COLO668 (cell line): ENCODE results near the gene DISC1.
A peak's percentile ranks its signal among the peaks of the same experiment; 100 is the strongest.
"Not testable (repeated sequence)": the region's sequence is repeated elsewhere in the genome, so short reads cannot be mapped to it uniquely, and the experiment has no call there.

Experiments used
- DNase-seq: peaks from one replicate; lab custom pipeline; 2025; ENCODE audit not compliant: unreplicated experiment; lab: John Stamatoyannopoulos, UW

DISC1 gene

DNA sequence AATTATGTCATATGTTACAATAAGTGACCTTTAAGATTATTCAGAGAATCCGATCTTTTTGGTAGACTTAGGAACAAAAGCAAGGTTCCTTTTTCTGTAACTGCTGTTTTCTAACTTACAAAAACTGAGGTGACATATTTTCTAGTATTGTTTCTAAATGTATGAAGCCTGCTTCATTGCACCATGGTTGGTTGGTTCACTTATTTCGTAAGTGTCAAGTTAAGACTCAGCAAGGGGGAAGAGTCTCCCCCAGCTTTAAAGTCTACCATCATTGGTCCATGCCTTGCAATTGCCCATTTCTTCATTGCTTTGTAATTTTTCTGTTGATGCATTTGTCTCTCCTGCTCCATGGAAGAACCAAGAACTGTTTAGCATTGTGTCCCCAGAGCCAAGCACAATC is 136.9 kb downstream of the DISC1 start:
- DNase-seq = no peak

DNA sequence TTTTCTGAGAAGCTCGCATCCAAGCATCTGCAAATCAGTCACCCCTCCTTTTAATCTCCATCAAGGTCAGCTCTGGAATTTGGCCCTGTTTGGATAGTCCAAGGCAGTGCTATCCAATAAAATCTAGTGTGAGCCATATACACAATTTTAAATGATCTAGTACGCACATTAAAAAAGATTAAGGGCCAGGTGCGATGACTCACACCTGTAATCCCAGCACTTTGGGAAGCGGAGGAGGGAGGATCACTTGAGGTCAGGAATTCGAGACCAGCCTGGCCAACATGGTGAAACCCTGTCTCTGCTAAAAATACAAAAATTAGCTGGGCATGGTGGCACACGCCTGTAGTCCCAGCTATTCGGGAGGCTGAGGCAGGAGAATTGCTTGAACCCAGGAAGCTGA is 139.2 kb downstream of the DISC1 start:
- peak; percentile 14 for DNase-seq

DNA sequence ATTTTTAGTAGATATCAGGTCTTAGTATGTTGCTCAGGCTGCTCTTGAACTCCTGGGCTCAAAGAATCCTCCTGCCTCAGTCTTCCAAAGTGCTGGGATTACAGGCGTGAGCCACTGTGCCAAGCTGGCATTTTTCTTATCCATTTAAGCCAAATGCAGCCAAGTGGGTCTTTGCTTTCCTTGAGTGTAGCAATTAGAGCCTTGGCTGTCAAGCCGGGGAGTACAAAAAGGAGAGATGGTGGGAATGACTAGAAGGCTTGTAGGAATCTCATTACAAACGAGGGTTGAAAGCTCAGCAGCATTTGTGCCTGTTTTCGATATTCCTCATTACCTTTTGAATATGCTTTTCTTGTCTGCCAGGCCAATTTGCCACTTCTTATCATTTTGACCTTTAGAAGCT is 140.9 kb downstream of the DISC1 start:
- no peak for DNase-seq

DNA sequence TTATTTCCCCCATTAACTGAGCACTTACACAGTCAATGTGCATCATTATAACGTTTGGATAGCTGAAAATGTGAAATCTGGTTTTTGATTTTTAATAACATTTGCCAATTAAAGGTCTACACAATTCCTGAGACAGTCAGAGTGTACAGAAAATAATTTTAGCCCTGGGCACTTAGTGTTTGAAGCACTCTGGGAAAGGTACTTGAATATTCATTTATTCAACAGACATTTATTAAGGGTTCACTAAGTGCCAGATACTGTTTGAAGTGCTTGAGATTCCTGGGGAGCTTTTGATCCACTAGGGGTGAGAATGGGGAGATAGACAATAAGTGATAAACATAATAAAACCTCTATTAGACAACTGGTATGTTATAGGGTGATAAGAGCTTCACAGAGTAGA is 141.8 kb downstream of the DISC1 start:
- DNase-seq = no peak

DNA sequence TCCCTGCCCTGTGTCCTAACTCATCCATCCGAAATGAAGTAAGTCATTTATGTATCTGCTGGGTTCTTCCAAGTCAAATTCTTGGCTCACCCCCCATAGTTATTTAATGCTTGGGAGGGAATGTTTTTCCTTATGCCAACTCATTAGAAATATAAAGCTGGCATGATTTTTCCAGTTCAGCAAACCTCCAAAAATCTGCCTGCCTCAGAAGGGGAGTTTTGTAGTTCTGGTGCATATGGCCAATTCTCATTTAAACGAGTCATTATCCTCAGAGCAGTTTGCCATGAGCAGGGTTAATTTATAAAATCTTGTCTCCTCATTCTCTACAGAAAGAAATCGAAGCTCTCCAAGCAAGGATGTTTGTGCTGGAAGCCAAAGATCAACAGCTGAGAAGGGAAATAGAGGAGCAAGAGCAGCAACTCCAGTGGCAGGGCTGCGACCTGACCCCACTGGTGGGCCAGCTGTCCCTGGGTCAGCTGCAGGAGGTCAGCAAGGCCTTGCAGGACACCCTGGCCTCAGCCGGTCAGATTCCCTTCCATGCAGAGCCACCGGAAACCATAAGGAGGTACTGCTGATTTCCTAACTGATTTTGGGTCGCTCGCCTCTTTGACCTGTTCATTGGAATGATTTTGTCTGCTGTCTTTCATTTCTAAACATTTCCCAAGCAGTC is 144.1 kb downstream of the DISC1 start:
- DNase-seq = no peak

DNA sequence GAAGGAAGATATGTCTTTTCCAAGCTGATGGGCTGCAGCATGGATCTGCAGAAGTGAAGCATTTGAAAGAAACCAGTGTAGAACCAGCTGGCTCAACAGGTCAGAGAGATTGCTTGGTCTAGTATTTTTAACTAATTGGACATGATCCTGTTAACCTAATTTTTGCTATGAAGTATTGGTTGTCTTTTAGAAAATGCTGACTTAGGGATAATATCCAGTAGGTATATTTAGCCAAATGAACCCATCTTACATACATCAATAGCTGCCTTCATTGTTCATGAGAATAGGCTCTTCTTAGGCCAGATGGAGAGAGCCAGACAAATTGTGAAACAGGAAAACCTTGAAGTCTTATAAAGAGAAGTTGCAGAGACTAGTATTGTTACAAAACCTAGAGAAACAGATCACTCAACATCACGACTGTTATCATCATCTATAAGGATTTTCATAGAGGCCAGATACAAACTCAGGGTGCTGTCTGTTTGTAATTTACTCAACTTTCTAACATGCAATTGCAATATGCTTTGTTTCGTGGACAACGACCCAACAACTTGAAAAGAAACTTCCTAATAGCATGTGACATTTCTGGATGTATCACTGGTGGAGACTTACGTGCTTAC is 148.2 kb downstream of the DISC1 start:
- DNase-seq = no peak

DNA sequence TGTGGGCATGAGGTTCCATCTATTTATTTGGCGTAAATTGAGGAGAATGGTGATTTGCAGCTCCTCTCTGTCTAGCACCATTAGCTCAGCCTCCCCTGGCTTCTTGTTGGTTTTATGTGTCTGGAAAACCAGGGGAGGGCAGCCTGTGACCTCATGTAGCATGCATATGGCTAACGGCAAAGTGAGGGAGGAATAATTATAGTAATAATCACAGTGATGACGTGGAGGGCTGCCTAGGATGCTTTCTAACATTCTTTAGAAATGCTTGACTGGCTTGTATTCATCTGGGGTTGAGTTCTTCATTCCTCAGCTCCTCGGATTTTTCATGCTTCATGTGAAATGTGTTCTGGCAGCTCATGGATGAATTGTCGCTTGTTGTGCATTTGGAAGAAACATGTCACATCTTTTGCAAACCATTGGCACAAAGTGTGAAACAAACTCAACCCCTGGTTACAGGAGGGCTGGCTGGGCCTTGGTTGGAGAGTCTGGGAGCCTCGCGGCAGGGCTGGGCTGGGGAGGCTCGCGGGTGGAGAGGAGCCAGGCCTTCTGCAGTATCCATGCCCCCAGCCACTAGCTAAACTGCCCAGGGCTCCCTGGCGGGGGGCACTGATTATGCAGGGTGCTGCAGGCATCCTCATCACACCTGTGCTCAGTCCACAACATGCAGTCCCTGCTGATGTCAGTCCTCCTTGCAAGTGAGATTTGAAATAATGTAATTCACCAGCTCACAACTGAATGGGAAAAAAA is 149.6 kb downstream of the DISC1 start:
- DNase-seq = no peak

DNA sequence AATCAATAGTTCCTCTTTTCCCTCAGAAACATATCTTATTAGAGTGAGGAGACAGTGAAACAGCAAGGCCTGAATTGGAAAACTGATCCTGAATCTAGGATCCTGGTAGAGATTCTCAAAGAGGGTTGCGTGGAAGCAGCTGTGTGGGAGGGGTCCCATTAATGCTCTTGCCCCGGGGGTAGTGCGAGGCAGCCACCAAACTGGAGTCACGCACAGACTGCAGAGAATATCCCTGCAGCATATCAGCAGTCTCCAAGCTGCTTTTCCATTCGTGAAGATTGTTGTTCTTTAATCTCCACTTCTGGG is 150.1 kb downstream of the DISC1 start:
- no peak for DNase-seq

DNA sequence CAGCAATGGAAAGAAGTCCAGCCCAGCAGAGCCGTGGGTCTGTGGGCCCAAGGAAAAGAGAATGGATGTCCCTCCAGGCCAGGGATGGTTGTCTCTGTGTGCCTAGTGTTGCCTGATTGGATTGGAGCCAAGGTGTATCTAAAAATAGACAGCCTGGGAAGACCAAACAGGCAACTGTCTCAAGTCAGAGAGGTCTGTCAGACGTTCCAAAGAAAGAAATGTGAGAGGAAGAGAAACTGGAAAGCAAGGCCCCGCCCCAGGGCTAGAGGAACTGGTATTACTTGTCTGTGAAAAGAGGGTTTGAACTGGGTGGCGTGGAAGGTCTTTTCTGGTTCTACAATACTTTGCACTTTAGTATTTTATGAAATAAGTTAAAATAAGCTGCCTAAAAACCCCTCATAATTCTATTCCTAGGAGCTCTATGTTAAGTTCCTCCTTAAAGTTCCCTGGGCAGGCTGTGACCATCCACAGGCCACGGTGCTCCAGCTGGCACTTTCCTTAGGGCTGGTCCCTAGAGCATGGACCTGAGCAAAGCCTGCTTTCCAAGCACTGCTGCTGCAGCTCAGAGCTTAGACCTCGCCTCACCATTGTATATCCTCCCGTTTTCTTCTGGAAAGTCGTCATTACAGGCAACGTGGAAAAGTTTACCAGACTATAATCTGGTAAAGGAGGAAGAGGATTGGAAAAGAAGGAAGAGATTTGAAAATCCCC is 151.6 kb downstream of the DISC1 start:
- no peak for DNase-seq

DNA sequence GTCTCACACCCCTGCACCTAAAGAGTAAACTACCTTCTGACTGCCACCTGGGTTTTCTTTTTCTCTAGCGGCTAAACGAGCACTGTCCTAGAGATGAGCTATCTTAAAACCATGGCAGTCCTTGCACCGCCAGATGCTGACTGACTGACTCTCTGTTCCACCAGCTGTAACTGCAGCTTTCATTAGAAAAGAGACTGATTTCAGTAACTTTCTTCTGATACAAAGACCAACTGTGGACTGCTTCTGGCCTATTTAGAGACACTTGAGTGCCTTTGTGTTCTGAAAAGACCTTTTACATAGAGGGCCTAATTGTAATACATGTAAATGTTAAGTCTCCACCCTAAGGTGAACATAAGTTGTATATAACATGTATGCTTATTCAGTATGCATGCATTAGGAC is 152.5 kb downstream of the DISC1 start:
- no peak for DNase-seq

DNA sequence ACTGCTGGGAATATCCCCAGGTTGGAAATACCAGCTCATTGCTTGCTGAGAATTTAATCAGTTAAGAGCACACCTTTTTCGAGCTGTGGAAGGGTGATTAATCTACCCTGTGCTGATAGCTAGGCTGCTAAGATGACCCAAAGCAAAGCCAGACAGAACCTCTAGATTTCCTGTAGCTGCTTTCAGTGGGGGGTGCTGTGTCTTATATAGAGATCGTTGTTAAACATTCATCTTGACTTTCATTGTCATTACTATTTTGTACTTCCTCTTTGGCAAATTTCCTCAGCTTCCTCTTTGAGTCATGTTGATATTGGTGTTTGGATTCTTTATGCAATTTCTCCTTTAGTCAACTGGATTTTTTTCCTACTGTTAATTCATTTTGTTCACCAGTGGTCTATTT is 155.3 kb downstream of the DISC1 start:
- no peak for DNase-seq

DNA sequence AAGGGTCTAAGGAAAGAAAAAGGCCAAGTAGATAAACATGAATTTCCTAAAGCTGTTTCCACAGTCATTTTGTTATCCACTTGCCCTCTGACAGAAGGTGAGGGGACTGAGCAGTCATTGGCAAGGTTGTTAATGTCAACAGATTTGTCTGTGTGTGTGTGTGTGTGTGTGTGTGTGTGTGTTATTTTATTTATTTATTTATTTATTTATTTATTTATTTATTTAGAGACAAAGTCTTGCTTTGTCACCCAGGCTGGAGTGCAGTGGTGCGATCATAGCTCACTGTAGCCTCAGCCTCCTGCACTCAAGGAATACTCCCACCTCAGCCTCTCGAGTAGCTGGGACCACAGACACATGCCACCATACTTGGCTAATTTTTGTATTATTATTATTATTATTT is 158.5 kb downstream of the DISC1 start:
- not testable (repeated sequence) for DNase-seq

DNA sequence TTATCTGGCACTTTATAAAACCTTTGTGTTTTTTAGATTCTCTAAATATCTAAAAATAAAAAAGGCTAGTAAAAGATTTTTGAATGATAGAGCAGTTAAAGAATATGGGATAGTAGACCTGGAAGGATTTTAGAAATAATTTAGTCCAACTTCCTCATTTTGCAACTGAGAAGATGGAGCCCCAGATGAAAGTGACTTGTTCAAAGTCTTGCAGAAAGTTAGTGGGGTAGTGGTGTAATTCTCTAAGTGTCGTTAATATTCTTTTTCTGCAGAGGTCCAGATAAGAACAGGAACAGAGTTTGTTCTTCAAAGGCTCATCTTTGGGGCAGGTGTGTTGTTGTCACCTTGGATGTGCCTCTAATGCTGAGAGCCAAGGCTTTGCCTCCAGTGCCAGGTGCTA is 159.5 kb downstream of the DISC1 start:
- no peak for DNase-seq

DNA sequence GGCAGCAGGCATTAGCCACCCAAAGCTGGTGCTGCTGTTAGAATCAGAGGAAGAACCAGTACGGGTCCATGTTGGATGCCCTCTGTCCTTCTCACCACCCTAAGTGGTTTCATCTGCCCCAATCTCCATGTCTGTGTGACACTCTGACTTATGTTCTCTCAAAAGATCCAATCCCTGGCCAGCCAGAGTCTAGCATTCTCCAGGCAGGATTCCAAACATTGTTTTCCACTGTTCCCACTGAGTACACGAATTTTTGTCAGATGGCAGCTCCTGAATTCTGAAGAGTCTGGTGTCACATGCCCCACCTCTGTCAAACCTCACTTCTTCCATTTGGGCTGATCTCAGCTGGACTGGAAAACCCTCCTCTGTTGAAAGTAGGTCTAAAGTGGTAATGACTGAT is 166.0 kb downstream of the DISC1 start:
- no peak for DNase-seq

DNA sequence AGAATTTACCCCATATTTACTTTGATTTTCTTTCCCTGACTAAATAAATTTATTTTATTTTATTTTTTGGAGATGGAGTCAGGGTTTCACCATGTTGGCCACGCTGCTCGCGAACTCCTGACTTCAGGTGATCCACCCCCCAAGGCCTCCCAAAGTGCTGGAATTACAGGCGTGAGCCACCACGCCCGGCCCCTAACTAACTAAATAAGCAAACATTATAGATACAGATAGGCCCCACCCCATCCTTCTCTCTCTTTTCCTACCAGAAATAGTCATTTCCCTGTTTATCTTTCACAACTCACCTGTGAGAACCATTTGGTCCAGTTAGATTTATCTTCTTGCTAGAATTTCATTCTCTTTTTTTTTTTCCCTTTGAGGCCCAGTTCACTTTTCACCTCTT is 167.3 kb downstream of the DISC1 start:
- no peak for DNase-seq

DNA sequence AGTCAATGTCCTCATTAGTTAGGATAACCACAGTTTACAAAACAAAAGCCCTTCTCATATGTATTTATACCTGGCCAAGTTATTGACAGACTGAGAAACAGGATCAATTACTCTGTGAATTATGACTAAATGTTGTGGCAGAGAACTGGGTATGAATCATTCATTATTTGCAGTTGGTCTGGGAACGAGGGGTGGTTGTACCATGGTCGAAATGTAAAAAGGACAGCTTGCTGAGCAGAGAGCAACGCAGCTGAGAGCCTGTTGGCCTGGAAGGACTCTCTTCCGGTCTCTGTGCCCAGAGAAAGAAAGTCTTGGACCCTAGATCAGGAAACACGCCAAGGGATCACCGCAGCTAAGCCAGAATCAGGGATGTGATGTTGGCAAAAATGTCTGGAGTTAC is 169.6 kb downstream of the DISC1 start:
- DNase-seq = no peak

DNA sequence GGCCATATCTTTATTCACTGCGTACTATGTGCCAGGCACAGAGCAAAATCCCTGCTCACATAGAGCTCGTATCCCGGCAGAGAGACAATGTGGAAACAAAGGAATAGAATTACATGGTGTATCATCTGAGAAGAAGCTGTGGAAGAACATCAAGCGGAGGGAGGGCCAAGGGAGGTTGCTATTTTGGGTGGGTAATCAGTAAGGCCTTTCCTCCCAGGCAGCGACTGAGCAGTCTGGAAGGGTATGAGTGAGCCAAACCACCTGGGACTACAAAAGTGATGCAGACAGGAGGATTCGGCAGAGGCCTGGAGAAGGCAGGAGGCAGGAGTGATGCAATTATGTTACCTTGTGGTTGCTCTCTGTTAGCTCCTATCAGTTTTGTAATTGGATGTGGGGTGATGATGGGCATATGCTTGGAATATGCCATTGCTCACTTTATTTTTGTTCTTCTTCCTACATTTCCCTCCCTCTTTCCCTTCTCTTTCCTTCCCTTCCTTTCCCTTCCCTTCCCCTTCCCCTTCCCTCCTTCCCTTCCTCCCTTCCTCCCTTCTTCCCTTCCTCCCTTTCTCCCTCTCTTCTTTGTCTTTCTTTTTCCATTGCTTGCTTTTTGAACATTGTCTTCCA is 172.9 kb downstream of the DISC1 start:
- no peak for DNase-seq

DNA sequence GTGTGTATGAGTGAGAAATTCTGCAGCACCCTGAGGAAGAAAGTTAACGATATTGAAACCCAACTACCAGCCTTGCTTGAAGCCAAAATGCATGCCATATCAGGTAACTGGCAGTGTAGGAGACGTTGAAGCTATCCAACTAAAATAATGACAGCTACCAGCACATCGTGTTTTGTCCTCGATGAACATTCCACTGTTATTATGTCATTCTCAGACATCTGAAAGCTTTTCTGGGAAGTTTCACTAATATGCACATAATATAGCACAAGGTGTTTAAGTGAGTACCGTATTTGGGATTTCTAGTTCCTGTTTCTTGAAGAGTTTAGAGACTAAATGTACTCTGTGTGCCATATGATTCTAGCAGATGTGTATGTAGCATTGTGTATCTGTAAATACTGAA is 173.5 kb downstream of the DISC1 start:
- no peak for DNase-seq

DNA sequence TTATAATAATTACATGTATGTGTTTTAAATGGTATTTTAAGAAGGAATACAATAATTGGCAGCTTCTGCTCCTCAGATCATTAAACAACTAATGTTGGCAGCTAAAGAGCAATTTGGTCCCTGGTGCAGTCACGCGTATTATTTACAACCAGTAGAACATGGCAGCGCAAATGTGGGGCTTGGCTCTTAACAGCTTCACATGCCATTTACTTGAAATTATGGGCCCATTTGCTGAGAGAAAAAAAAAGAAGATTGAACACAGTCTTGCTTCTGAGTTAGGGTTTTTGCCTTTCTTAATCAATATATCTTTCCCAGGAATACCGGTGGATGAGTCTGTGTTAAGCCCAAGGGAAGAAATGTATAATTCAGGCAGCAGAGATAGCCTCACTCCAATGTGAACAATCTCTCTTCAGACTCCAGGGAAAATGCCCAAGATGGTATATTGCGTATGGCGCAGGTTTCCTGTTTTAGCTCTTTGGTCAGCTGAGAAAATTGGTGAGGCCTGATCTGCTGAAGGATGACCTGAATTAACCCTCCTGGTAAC is 174.5 kb downstream of the DISC1 start:
- DNase-seq = no peak

DNA sequence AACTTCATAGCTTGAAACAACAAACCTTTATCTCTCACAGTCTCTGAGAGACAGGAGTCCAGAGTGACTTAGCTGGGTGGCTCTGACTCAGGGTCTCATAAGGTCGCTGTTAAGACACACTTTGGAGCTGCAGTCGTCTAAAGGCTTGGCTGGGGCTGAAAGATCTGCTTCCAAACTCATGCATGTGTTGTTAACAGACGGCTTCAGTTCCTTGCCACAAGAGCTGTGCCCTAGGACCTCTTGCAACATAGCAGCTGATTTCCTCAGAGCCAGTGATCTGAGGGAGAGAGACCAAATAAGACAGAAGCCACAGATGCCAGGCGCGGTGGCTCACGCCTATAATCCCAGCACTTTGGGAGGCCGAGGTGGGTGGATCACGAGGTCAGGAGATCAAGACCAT is 176.8 kb downstream of the DISC1 start:
- no peak for DNase-seq
